H9 (cell line): ENCODE data around the gene IGF2R. TPM values are rescaled to one million over a fixed set of nuclear protein-coding genes. Genes with fewer than 3 reads are reported as not detected.

ENCODE experiments used
- DNase-seq: peaks from one replicate; pipeline ENCODE4 v3.0.0-alpha.2; 2017
- H2AFZ ChIP-seq: one replicate; pipeline ENCODE4 v1.6.1; 2013; ENCODE audit warnings: mild to moderate bottlenecking, low read length, control low read depth, moderate library complexity
- H2AK5ac ChIP-seq: 2 replicates; pipeline ENCODE4 v1.6.1; 2013; ENCODE audit warnings: low read length, control low read depth, mixed read lengths; ENCODE audit not compliant: insufficient read length
- H2BK120ac ChIP-seq: one replicate; pipeline ENCODE4 v1.6.1; 2013; ENCODE audit warnings: low read depth, mild to moderate bottlenecking, low read length, control low read depth, inconsistent platforms; ENCODE audit not compliant: poor library complexity, severe bottlenecking
- H2BK12ac ChIP-seq: 2 replicates; pipeline ENCODE4 v1.6.1; 2013; ENCODE audit warnings: low read length, control low read depth, mixed read lengths, low read depth; ENCODE audit not compliant: insufficient read length
- H2BK15ac ChIP-seq: 2 replicates; pipeline ENCODE4 v1.6.1; 2013; ENCODE audit warnings: low read depth, low read length, control low read depth
- H2BK20ac ChIP-seq: one replicate; pipeline ENCODE4 v1.6.1; 2013; ENCODE audit warnings: low read depth, mild to moderate bottlenecking, low read length, control low read depth, inconsistent platforms; ENCODE audit not compliant: poor library complexity, severe bottlenecking
- H2BK5ac ChIP-seq: 2 replicates; pipeline ENCODE4 v1.6.1; 2013; ENCODE audit warnings: low read length, control low read depth, mixed read lengths; ENCODE audit not compliant: insufficient read length
- H3K14ac ChIP-seq: 2 replicates; pipeline ENCODE4 v1.6.1; 2013; ENCODE audit warnings: low read length, control low read depth; ENCODE audit not compliant: insufficient read depth
- H3K18ac ChIP-seq: 2 replicates; pipeline ENCODE4 v1.6.1; 2013; ENCODE audit warnings: low read depth, mild to moderate bottlenecking, mixed read lengths, low read length, control low read depth; ENCODE audit not compliant: insufficient read length
- H3K23ac ChIP-seq: 2 replicates; pipeline ENCODE4 v1.6.1; 2013; ENCODE audit warnings: low read length, control low read depth, mixed read lengths, low read depth; ENCODE audit not compliant: insufficient read length
- H3K23me2 ChIP-seq: 2 replicates; pipeline ENCODE4 v1.6.1; 2013; ENCODE audit warnings: low read depth, mild to moderate bottlenecking, mixed read lengths, low read length, control low read depth; ENCODE audit not compliant: insufficient read length, poor library complexity, severe bottlenecking
- H3K27ac ChIP-seq: 2 replicates; pipeline ENCODE4 v1.5.1; 2013; ENCODE audit warnings: low read length, control low read depth, mixed read lengths, low read depth; ENCODE audit not compliant: insufficient read length
- H3K27me3 ChIP-seq: 2 replicates; pipeline ENCODE4 v1.6.1; 2013; ENCODE audit warnings: low read length, control low read depth, inconsistent platforms; ENCODE audit not compliant: insufficient read depth
- H3K4ac ChIP-seq: 2 replicates; pipeline ENCODE4 v1.6.1; 2013; ENCODE audit warnings: low read depth, mild to moderate bottlenecking, control low read depth, inconsistent platforms, low read length, moderate library complexity
- H3K4me1 ChIP-seq: 2 replicates; pipeline ENCODE4 v1.6.1; 2013; ENCODE audit warnings: low read length, control low read depth, inconsistent platforms; ENCODE audit not compliant: insufficient read depth
- H3K4me2 ChIP-seq: 2 replicates; pipeline ENCODE4 v1.6.1; 2013; ENCODE audit warnings: low read length, control low read depth, mixed read lengths; ENCODE audit not compliant: insufficient read length, insufficient read depth
- H3K56ac ChIP-seq: 2 replicates; pipeline ENCODE4 v1.6.1; 2013; ENCODE audit warnings: low read depth, mild to moderate bottlenecking, mixed read lengths, low read length, control low read depth; ENCODE audit not compliant: insufficient read length
- H3K79me1 ChIP-seq: 2 replicates; pipeline ENCODE4 v1.6.1; 2013; ENCODE audit warnings: low read depth, mild to moderate bottlenecking, moderate library complexity, low read length, control low read depth, inconsistent platforms; ENCODE audit not compliant: insufficient read depth, poor library complexity, severe bottlenecking
- H3K79me2 ChIP-seq: 2 replicates; pipeline ENCODE4 v1.6.1; 2013; ENCODE audit warnings: low read length, control low read depth, inconsistent platforms; ENCODE audit not compliant: insufficient read depth
- H3K9ac ChIP-seq: 2 replicates; pipeline ENCODE4 v1.6.1; 2013; ENCODE audit warnings: low read length, control low read depth, mixed read lengths; ENCODE audit not compliant: insufficient read length; ENCODE audit errors: extremely low read depth
- H3K9me3 ChIP-seq: one replicate; pipeline ENCODE4 v1.6.1; 2013; ENCODE audit warnings: low read depth, low read length, inconsistent platforms; ENCODE audit not compliant: control insufficient read depth
- H3T11ph ChIP-seq: one replicate; pipeline ENCODE4 v1.6.1; 2013; ENCODE audit warnings: mild to moderate bottlenecking, low read length, control low read depth, inconsistent platforms
- H4K20me1 ChIP-seq: one replicate; pipeline ENCODE4 v1.6.1; 2013; ENCODE audit not compliant: control insufficient read depth, insufficient read length, insufficient read depth
- H4K5ac ChIP-seq: 2 replicates; pipeline ENCODE4 v1.6.1; 2013; ENCODE audit warnings: low read depth, mild to moderate bottlenecking, mixed read lengths, low read length, control low read depth; ENCODE audit not compliant: insufficient read length
- H4K8ac ChIP-seq: replicated peaks from 2 replicates; pipeline ENCODE4 v1.6.1; 2013; ENCODE audit warnings: low read length, control low read depth, mixed read lengths, low read depth; ENCODE audit not compliant: insufficient read length
- H4K91ac ChIP-seq: 2 replicates; pipeline ENCODE4 v1.6.1; 2013; ENCODE audit warnings: low read depth, mild to moderate bottlenecking, moderate library complexity, mixed read lengths, low read length, control low read depth; ENCODE audit not compliant: insufficient read length
- H3K27ac Mint-ChIP-seq, 3 experiments: 2 replicates in 2 of 3; 3 replicates in 1 of 3; pipeline ENCODE4 v1.8.0; 2020 to 2021; ENCODE audit warnings: mixed read lengths in 3 of 3, mild to moderate bottlenecking in 1 of 3, moderate library complexity in 1 of 3
- H3K27me3 Mint-ChIP-seq: 2 replicates; pipeline ENCODE4 v1.8.0; 2021; ENCODE audit warnings: low read depth, mild to moderate bottlenecking, moderate library complexity, mixed read lengths
- H3K36me3 Mint-ChIP-seq, 3 experiments: 2 replicates in 2 of 3; 3 replicates in 1 of 3; pipeline ENCODE4 v1.8.0; 2020 to 2021; ENCODE audit warnings: low read depth in 3 of 3, mixed read lengths in 3 of 3; ENCODE audit not compliant: insufficient read depth in 1 of 3
- H3K4me1 Mint-ChIP-seq, 2 experiments: 2 replicates each; pipeline ENCODE4 v1.8.0; 2020; ENCODE audit warnings: mixed read lengths in 2 of 2
- H3K4me3 Mint-ChIP-seq, 2 experiments: 2 replicates in 1 of 2; 3 replicates in 1 of 2; pipeline ENCODE4 v1.8.0; 2020 to 2021; ENCODE audit warnings: mild to moderate bottlenecking in 2 of 2, mixed read lengths in 2 of 2, moderate library complexity in 1 of 2
- H3K9me3 Mint-ChIP-seq, 2 experiments: 2 replicates in 1 of 2; 3 replicates in 1 of 2; pipeline ENCODE4 v1.8.0; 2020; ENCODE audit warnings: mild to moderate bottlenecking in 2 of 2, mixed read lengths in 2 of 2, moderate library complexity in 1 of 2
- CTCF ChIP-seq: fragments of 200-600 bp; sonication (generic); conservative IDR thresholded peaks from 3 replicates; pipeline ENCODE4 v1.8.0; 2021; ENCODE audit warnings: antibody characterized with exemption, mild to moderate bottlenecking
- WGBS: extraction: QIAGEN DNeasy Blood & Tissue Kit; methylation state at CpG from one replicate; pipeline ENCODE4 v1.1.7; 2013; ENCODE audit warnings: missing lambda C conversion rate, low lambda C conversion rate, mixed read lengths; ENCODE audit not compliant: insufficient read length; ENCODE audit errors: extremely low coverage; 5-methylcytosine and 5-hydroxymethylcytosine counted together
- total RNA-seq: library from RNA; stranded (reverse); gene quantifications from 2 replicates; pipeline ENCODE4 v1.2.1, GENCODE V29; 2021

The IGF2R gene
- total RNA-seq, 1 experiment from 2014 or later = 66.7 TPM

GRCh38 chr6:159945801-159946392, 23.0 kb upstream of the IGF2R start:
- Histone ChIP-seq H3K14ac (no peak overlapping the region), H4K8ac (no peak overlapping the region), H2BK5ac (no peak overlapping the region), H3K4me2 (no peak overlapping the region), H4K91ac (no peak overlapping the region), H2BK15ac (no peak overlapping the region), H3K27me3 (no peaks in the 10 kb centered on the region), H3K23me2 (no peaks in the 10 kb centered on the region), H3K9ac (no peak overlapping the region), H3K79me2 (no peaks in the 10 kb centered on the region), H3K27ac (no peak overlapping the region), H3K9me3 (no peaks in the 10 kb centered on the region), H2BK20ac (no peak overlapping the region), H4K5ac (no peak overlapping the region), H2BK12ac (no peak overlapping the region), H3T11ph (no peak overlapping the region), H3K4ac (no peak overlapping the region), H4K20me1 (no peaks in the 10 kb centered on the region), H3K4me1 (no peaks in the 10 kb centered on the region; the same call in 1 of the 2 replicates), H2AK5ac (no peak overlapping the region), H3K18ac (no peak overlapping the region), H2AFZ (no peak overlapping the region), H3K23ac (no peak overlapping the region), H3K79me1 (no peaks in the 10 kb centered on the region), H3K56ac (no peak overlapping the region), H2BK120ac (no peak overlapping the region)
- H3K4me1 Mint-ChIP-seq = peaks cover 20 to 21% of the 10 kb centered on the region in 2 experiments
- peaks cover 8% of the 10 kb centered on the region for H3K27me3 Mint-ChIP-seq
- no peak for DNase-seq
- no CpG with 5 or more reads among the region's 6 CpGs for WGBS
- TF ChIP-seq CTCF = no peak
- H3K27ac Mint-ChIP-seq = peak overlapping the region in 1 of 3 experiments; percentile 20; a peak in 1 of 7 replicates
- H3K9me3 Mint-ChIP-seq = peaks cover 18 to 28% of the 10 kb centered on the region in 2 experiments
- peaks cover 7 to 17% (median 9%) of the 10 kb centered on the region in 3 experiments for H3K36me3 Mint-ChIP-seq
- H3K4me3 Mint-ChIP-seq = no peak overlapping the region
